SH-SY5Y (cell line): ENCODE measurements around the gene PRRX2.

Experiments
- GATA2 ChIP-seq: IDR thresholded peaks from 2 replicates; pipeline ENCODE4 v1.6.1; 2011; ENCODE audit warnings: mild to moderate bottlenecking, low read depth, low read length
- GATA3 ChIP-seq: IDR thresholded peaks from 2 replicates; pipeline ENCODE4 v1.6.1; 2011; ENCODE audit warnings: low read depth, mild to moderate bottlenecking, low read length, moderate library complexity

PRRX2 gene

GRCh38 chr9:129755151-129755550 lies 89.7 kb downstream of the PRRX2 start:
- TF ChIP-seq GATA3 = no peak
- no peak; the same call in 1 of the 2 replicates for TF ChIP-seq GATA2

- TF ChIP-seq GATA2 (no peak), GATA3 (no peak)
These were observed 90.7 kb downstream of the PRRX2 start for GRCh38 chr9:129756191-129756590.

GRCh38 chr9:129757045-129757444 lies 91.6 kb downstream of the PRRX2 start:
- TF ChIP-seq GATA3 (no peak), GATA2 (no peak)

GRCh38 chr9:129759319-129759718 lies 93.9 kb downstream of the PRRX2 start:
- TF ChIP-seq GATA2 = no peak
- TF ChIP-seq GATA3 = no peak

GRCh38 chr9:129759804-129760502 lies 94.5 kb downstream of the PRRX2 start:
- TF ChIP-seq GATA2 (no peak), GATA3 (no peak)

DNA sequence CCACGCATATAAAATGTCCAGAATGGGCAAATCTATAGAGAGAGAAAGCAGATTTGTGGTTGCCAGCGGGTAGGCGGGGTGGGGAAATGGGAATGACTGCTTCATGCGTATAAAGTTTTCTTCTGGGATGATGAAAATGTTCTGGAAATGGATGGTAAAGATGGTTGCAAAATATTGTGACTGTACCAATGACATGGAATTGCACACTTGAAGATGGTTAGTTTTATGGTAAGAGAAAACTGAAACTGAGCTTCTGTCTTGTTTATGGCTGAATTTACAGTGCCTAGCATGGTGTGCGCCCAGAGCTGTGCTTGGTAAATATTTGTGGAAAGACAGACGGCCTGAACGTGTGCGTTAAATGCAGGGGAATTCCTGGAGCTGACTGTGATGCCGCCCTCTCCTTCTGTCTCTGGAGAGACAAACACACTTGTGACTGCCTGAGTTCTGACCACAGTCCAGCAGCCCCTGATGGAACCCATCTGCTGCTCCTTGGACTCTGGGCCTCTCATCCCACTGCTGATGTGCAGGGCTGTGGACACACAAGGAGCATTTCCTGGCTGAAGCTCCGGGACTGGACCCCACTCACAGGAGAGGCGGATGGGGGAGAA lies 96.0 kb downstream of the PRRX2 start:
- TF ChIP-seq GATA2 (no peak), GATA3 (no peak)

DNA sequence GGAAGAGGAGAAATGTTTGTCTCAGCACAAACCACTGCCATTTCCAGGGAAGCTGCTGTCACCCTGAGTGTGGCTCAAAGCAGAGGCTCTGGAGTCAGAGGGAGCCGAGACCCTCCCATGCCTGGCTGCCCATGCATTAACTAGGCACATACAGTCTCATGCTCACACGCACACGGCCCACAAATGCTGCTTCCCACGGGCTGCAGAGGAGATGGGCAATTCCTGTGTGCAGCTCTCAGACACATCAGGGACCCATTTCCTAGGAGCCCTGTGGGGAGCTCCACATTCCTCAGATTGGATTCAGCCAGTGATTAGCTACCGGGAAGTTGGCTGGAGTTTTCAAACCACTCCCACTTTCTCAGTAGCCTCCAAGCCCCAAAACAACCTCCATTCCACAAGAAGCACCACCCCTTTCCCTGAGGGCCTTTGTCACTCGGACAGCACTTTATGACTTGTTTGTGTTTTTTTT lies 96.5 kb downstream of the PRRX2 start:
- no peak for TF ChIP-seq GATA2
- TF ChIP-seq GATA3 = no peak

- TF ChIP-seq GATA2 = no peak
These were observed 97.8 kb downstream of the PRRX2 start for GRCh38 chr9:129762985-129763926.

DNA sequence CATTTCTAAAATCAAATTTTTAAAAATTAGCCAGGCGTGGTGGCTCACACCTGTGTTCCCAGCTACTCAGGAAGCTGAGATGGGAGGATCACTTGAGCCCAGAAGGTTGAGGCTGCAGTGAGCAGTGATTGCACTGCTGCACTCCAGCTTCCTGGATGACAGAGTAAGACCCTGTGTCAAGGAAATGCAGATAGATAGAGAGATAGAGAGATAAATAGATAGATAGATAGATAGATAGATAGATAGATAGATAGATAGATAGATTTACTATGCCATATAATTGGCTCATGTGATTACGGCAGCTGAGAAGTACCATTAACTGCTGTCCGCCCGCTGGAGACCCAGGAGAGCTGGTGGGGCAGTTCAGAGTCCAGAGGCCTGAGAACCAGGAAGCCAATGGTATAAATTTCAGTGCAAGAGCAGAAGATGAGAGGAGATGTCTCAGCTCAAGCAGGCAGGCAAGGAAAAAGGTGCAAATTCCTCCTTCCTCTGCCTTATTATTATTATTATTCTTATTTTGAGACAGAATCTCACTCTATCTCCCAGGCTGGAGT lies 100.4 kb downstream of the PRRX2 start:
- no peak for TF ChIP-seq GATA3
- TF ChIP-seq GATA2 = no peak

DNA sequence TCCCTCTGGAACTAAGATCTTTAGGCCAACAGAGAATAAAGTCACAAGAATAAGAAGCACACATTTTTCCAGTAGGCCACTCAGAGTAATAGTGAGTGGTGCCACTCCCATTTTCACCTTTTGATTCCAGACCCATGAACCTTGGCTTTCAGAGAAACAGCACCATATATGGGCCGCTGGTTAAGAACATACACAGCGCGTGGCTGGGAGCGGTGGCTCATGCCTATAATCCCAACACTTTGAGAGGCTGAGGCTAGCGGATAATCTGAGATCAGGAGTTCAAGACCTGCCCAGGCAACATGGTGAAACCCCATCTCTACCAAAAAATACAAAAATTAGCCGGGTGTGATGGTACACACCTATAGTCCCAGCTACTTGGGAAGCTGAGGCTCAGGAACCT lies 103.0 kb downstream of the PRRX2 start:
- TF ChIP-seq GATA2 (no peak), GATA3 (no peak)

DNA sequence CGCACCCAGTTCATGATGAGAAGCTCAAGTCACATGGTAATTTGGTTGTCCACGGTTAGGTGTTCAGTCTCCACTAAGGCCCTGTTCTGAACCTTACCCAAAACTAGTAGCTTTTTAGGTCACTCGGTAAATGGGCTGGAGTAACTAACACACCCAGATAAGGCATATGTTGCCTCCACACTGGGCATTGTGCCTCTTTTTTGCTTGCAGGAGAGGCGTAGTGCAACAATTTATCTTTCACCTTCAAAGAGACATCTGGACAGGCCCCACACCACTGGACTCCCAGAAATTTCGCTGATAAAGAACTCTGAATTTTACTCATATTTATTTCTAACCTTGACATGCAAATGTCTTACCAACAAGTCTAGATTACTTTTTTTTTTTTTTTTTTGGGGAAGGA lies 104.2 kb downstream of the PRRX2 start:
- no peak for TF ChIP-seq GATA3
- no peak for TF ChIP-seq GATA2

- TF ChIP-seq GATA3 (no peak), GATA2 (no peak)
These were observed 105.3 kb downstream of the PRRX2 start for GRCh38 chr9:129770741-129771140.
